K562 (cell line): ENCODE data around the gene HMCES. TPM values are rescaled to one million over a fixed set of nuclear protein-coding genes. Genes with fewer than 3 reads are reported as not detected.

Experiments
- ATAC-seq: fragments of 200-7000 bp; cut with Tn5 transposase; 3 replicates; pipeline ENCODE4 v1.9.1; 2020; ENCODE audit warnings: moderate library complexity
- BruUV-seq: library from RNA; stranded (reverse); fragments of 400-500 nt; replicated peaks from 2 replicates; lab custom pipeline; 2021; lab: Mats Ljungman, UMichigan
- CTCF ChIA-PET: fragments of 300-600 bp; formaldehyde crosslinking; extraction: SDS; loops from one replicate; lab custom pipeline; 2021; ENCODE audit warnings: low intra/inter-chr PET ratio; lab: Yijun Ruan, JAX
- POLR2A ChIA-PET: fragments of 300-600, 350-650 bp; sonication (Branson Sonifier 250); formaldehyde crosslinking; extraction: SDS; loops from one replicate; lab custom pipeline; 2021; ENCODE audit warnings: antibody characterized with exemption, inconsistent platforms; lab: Yijun Ruan, JAX
- DNase-seq, 4 experiments: peaks; one replicate each; pipeline versions ENCODE4 v3.0.0 to v3.0.0-alpha.2; 2011 to 2018; ENCODE audit warnings: low spot score in 3 of 4, mixed read lengths in 3 of 4; ENCODE audit errors: extremely low read depth in 1 of 4
- FAIRE-seq: peaks from 2 replicates; lab custom pipeline; 2011; peaks lifted over from hg19 to GRCh38; lab: Jason Lieb, UNC
- H2AFZ ChIP-seq: 2 replicates; pipeline ENCODE4 v1.6.0; 2011; ENCODE audit warnings: low read depth, low read length, control low read depth, inconsistent platforms
- H3K27ac ChIP-seq: fragments of 200-600 bp; 3 replicates; pipeline ENCODE4 v1.8.0; 2011; ENCODE audit warnings: low read depth, mild to moderate bottlenecking, control low read depth, inconsistent platforms, low read length, moderate library complexity, mixed read lengths; ENCODE audit errors: extremely low read depth
- H3K27me3 ChIP-seq, 2 experiments: fragments of 300-600 bp in 1 of 2; 2 replicates in 1 of 2; 3 replicates in 1 of 2; pipeline versions ENCODE4 v1.6.0 to v1.8.0; 2011; ENCODE audit warnings: inconsistent platforms in 2 of 2, low read length in 2 of 2, mild to moderate bottlenecking in 1 of 2, mixed read lengths in 1 of 2, moderate library complexity in 1 of 2; ENCODE audit not compliant: control insufficient read depth in 2 of 2, insufficient read depth in 2 of 2
- H3K36me3 ChIP-seq: fragments of 300-600 bp; 3 replicates; pipeline ENCODE4 v1.8.0; 2011; ENCODE audit warnings: mild to moderate bottlenecking, low read length, inconsistent platforms; ENCODE audit not compliant: control insufficient read depth, insufficient read depth
- H3K4me1 ChIP-seq, 2 experiments: fragments of 200-600 bp in 1 of 2; replicated peaks in 1 of 2; 2 replicates in 1 of 2; 3 replicates in 1 of 2; pipeline versions ENCODE4 v1.5.1 to v1.8.0; 2011; ENCODE audit warnings: inconsistent platforms in 2 of 2, low read length in 2 of 2, mild to moderate bottlenecking in 1 of 2, mixed read lengths in 1 of 2, moderate library complexity in 1 of 2; ENCODE audit not compliant: control insufficient read depth in 2 of 2, insufficient read depth in 2 of 2
- H3K4me2 ChIP-seq: 2 replicates; pipeline ENCODE4 v1.6.1; 2011; ENCODE audit warnings: low read length, control low read depth, inconsistent platforms, mixed read lengths; ENCODE audit not compliant: insufficient read depth
- H3K4me3 ChIP-seq: fragments of 200-600 bp; sonication (generic), shearing (Covaris generic); 2 replicates; pipeline ENCODE4 v1.5.1; 2016; ENCODE audit warnings: control low read depth, inconsistent platforms
- H3K79me2 ChIP-seq: fragments of 200-600 bp; 3 replicates; pipeline ENCODE4 v1.8.0; 2011; ENCODE audit warnings: low read length, inconsistent platforms; ENCODE audit not compliant: control insufficient read depth, insufficient read depth
- H3K9ac ChIP-seq, 2 experiments: 2 replicates each; pipeline versions ENCODE4 v1.6.0 to v1.6.1; 2011; ENCODE audit warnings: low read depth in 2 of 2, low read length in 2 of 2, control low read depth in 1 of 2, inconsistent platforms in 1 of 2, mild to moderate bottlenecking in 1 of 2, mixed read lengths in 1 of 2; ENCODE audit not compliant: insufficient read depth in 1 of 2
- H3K9me1 ChIP-seq: one replicate; pipeline ENCODE4 v1.6.0; 2011; ENCODE audit warnings: inconsistent platforms, mild to moderate bottlenecking, low read length, moderate library complexity; ENCODE audit not compliant: control insufficient read depth, insufficient read depth
- H3K9me3 ChIP-seq: replicated peaks from 2 replicates; pipeline ENCODE4 v1.5.1; 2011; ENCODE audit warnings: low read depth, low read length, inconsistent platforms; ENCODE audit not compliant: control insufficient read depth, insufficient read depth
- H4K20me1 ChIP-seq: replicated peaks from 2 replicates; pipeline ENCODE4 v1.6.1; 2011; ENCODE audit warnings: low read length, inconsistent platforms, mixed read lengths; ENCODE audit not compliant: control insufficient read depth, insufficient read depth
- BACH1 ChIP-seq: fragments of 200-800 bp; sonication (Bioruptor generic); IDR thresholded peaks from 2 replicates; pipeline ENCODE4 v1.6.1; 2016; ENCODE audit warnings: missing genetic modification characterization, missing compliant biosample characterization
- BCLAF1 ChIP-seq, 2 experiments: fragments of 450-650 bp in 1 of 2; IDR thresholded peaks; 2 replicates each; pipeline ENCODE4 v1.6.1; 2011 to 2017; ENCODE audit warnings: low read depth in 2 of 2, antibody characterized with exemption in 1 of 2, borderline replicate concordance in 1 of 2, low read length in 1 of 2, mild to moderate bottlenecking in 1 of 2, mixed read lengths in 1 of 2; ENCODE audit not compliant: control insufficient read depth in 1 of 2
- CTCFL ChIP-seq: IDR thresholded peaks from 2 replicates; pipeline ENCODE4 v1.6.1; 2011; ENCODE audit warnings: borderline replicate concordance, low read depth, mild to moderate bottlenecking, moderate library complexity, low read length; ENCODE audit not compliant: insufficient read depth, poor library complexity, severe bottlenecking
- NR0B1 ChIP-seq: fragments of 450-650 bp; IDR thresholded peaks from one replicate; pipeline ENCODE4 v1.6.1; 2018; ENCODE audit warnings: mild to moderate bottlenecking, moderate library complexity; ENCODE audit not compliant: partially characterized antibody
- POLR2G ChIP-seq: fragments of 200-400 bp; formaldehyde crosslinking; IDR thresholded peaks from 2 replicates; pipeline ENCODE4 v1.6.1; 2017; ENCODE audit warnings: low read depth, mild to moderate bottlenecking, antibody characterized with exemption, low read length, moderate library complexity
- THAP7 ChIP-seq: fragments of 250-450 bp; sonication (Bioruptor Pico); IDR thresholded peaks from 2 replicates; pipeline ENCODE4 v1.5.0; 2021
- YBX1 ChIP-seq: fragments of 450-650 bp; IDR thresholded peaks from 2 replicates; pipeline ENCODE4 v1.7.1; 2016; ENCODE audit warnings: mild to moderate bottlenecking
- ZNF24 ChIP-seq: fragments of 450-650 bp; IDR thresholded peaks from 2 replicates; pipeline ENCODE4 v1.6.1; 2016
- ZNF436 ChIP-seq: fragments of 250-450, 450-650 bp; sonication (Bioruptor Pico); formaldehyde crosslinking; IDR thresholded peaks from 2 replicates; pipeline ENCODE4 v1.7.0; 2020; ENCODE audit warnings: mild to moderate bottlenecking
- WGBS: fragments of 100-300 bp; shearing (Covaris generic); methylation state at CpG from one replicate; pipeline ENCODE4 v1.1.6; 2016; ENCODE audit warnings: low coverage, mixed read lengths; ENCODE audit not compliant: insufficient coverage; ENCODE audit errors: missing lambda C conversion rate; 5-methylcytosine and 5-hydroxymethylcytosine counted together
- in situ Hi-C: fragments of 300-500 bp; cut with MboI; formaldehyde crosslinking; loops from 4 replicates; pipeline ENCODE4 v1.15.0; 2018; ENCODE audit warnings: inconsistent platforms, mixed read lengths
- intact Hi-C: fragments of 100-400 bp; cut with micrococcal nuclease; formaldehyde crosslinking; loops from 2 replicates; pipeline ENCODE4 v1.14.2; 2022
- polyA plus RNA-seq, 8 experiments: library from polyadenylated mRNA; depleted of rRNA in 4 of 8; stranded (reverse) in 5 of 8; unstranded in 3 of 8; fragments of >200 nt; fragmentation: Nextera tagmentation in 2 of 8; fragmentation: Illumina TruSeq in 1 of 8; extraction: Ambion mirVana in 2 of 8; extraction: Trizol in 1 of 8; gene quantifications; 2 replicates each; pipeline versions ENCODE4 v1.2.1 to v1.2.3, GENCODE V29; 2011 to 2014; ENCODE audit warnings: inconsistent platforms in 1 of 8, missing spikeins in 1 of 8
- total RNA-seq, 7 experiments: library from RNA; depleted of rRNA in 6 of 7; stranded (reverse); fragments of >200 nt in 6 of 7; fragmentation: Illumina TruSeq in 2 of 7; extraction: Trizol in 2 of 7; gene quantifications; 2 replicates each; pipeline versions ENCODE4 v1.2.1 to v1.2.3, GENCODE V29; 2011 to 2021; ENCODE audit warnings: low replicate concordance in 1 of 7

HMCES gene
- total and polyA plus RNA-seq, 9 of the 15 experiments (the other 6 are each of a cell fraction or from before 2014, with no cell fraction given), result 18.8 to 45.3 (median 24.8) TPM

- no peak for TF ChIP-seq CTCFL
- peak; percentile 68; the same call in 1 of the 2 replicates for TF ChIP-seq POLR2G
- no peak for TF ChIP-seq YBX1
Measured at GRCh38 chr3:129313415-129313664, 34.7 kb downstream of the HMCES start (continued).

- Histone ChIP-seq H3K36me3 (no peaks in the 10 kb centered on the region), H3K4me3 (peak overlapping the region; percentile 78), H2AFZ (no peak overlapping the region), H3K4me2 (peak overlapping the region; percentile 91), H3K9me3 (no peaks in the 10 kb centered on the region), H3K9me1 (no peaks in the 10 kb centered on the region), H3K9ac (peak overlapping the region; percentile 79 to 100), H3K27me3 (no peaks in the 10 kb centered on the region), H3K4me1 (peaks cover 18 to 35% of the 10 kb centered on the region in 2 experiments; a peak in 4 of 5 replicates), H3K79me2 (peaks cover 17% of the 10 kb centered on the region), H3K27ac (peak overlapping the region; percentile 38; the same call in 1 of the 3 replicates), H4K20me1 (peaks cover 5% of the 10 kb centered on the region; the same call in 1 of the 2 replicates)
- no TSS peak for BruUV-seq
- no peak for FAIRE-seq
- DNase-seq, result peak in 1 of 4 experiments; percentile 26
- CTCF ChIA-PET, result no interaction called here
- in situ Hi-C loops, result no loop called here
- intact Hi-C loops, result loop anchor here (2.0 kb wide), 1 partner anchor 35 kb away; the partner anchor contains the start of gene HMCES
- WGBS, result 47% methylated on average over 7 of the region's 7 CpGs
- POLR2A ChIA-PET, result interaction anchor here (0.7 to 2.3 kb wide), 5 partner anchors 9 to 207 kb away, joined by 3 to 10 read pairs (median 4); no protein-coding TSS in a partner anchor
- peak; percentile 4 for ATAC-seq
- TF ChIP-seq ZNF24 (no peak), BCLAF1 (IDR thresholded peaks at IDR 0.05; ENCODE audit: borderline replicate concordance in 1 of 2, control insufficient read depth in 1 of 2, low read depth in 2 of 2, low read length in 1 of 2) (no peak; a peak in 1 of 4 replicates), NR0B1 (no peak), ZNF436 (no peak), BACH1 (tag) (no peak), THAP7 (CRISPR knock-in tag) (no peak)
Measured at GRCh38 chr3:129313665-129314385, 35.2 kb downstream of the HMCES start.
